Stimulated activated CD8-positive, alpha-beta memory T cell treated with anti-CD3 and anti-CD28 coated beads, Interleukin-4, amount 100 ng/mL, for 48 hours (primary cell): ENCODE measurements around the gene CPXM1.
"Not testable (repeated sequence)": the region's sequence is repeated elsewhere in the genome, so short reads cannot be mapped to it uniquely, and the experiment has no call there.

ENCODE experiments used
- DNase-seq: peaks from one replicate; pipeline ENCODE4 v3.0.0-alpha.2; 2020

CPXM1 gene

GRCh38 chr20:2799688-2800520 lies 523 bp downstream of the CPXM1 start:
- DNase-seq: no peak

DNA sequence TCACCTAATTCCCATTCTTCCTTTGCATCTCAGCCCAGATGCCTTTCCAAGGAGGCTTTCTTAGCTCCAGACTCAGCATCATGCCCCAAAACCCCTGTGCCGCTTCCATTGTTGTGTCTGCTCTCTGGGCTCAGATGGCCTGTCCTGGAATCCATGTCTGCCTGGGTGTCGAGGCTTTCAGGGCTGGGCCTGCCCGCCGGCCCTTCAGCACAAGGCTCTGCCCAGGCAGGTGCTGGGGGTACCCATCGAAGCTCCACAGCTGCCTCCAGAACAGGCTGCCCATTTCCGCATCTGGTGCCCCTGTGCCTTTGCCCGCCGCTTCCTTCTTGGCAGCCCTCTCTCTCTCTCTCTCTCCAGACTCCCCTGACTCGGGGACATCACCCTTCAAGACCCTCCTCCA lies 1.2 kb downstream of the CPXM1 start:
- no peak for DNase-seq

- DNase-seq: no peak
Observed at GRCh38 chr20:2798814-2799213, 1.6 kb downstream of the CPXM1 start.

DNA sequence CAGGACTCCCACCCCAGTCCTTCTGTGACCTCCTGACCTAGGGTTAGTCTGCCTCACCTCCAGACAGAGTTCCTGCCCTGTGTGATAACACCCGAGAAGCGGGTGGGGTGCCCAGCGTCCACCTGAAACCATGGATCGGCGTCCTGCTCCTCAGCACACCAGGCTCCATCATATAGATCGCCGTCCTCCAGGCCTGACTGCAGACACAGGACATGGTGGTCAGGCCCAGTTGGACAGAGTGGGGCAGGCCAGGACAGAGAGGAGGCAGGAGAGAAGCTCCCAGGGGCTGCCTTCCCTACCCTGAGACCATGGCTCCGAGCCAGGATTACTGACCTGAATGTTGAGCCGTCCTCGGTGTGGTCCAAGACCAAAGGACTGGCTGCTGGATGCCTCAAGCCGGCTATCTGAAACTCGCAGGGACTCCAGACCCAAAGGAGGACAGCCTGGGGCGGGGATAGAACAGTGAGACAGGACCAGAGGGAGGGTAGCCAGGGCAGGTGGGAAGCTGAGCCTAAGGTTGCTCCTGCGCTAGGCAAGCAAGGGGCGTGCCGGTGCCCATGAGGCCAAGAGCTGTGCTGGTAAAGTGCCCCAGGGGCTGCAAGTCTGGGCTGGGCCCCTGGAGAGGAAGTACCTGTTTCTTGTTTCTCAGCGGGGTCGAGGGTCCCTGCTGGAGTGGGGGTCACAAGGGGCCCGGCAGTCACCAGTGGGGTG lies 2.2 kb downstream of the CPXM1 start:
- DNase-seq: no peak

DNA sequence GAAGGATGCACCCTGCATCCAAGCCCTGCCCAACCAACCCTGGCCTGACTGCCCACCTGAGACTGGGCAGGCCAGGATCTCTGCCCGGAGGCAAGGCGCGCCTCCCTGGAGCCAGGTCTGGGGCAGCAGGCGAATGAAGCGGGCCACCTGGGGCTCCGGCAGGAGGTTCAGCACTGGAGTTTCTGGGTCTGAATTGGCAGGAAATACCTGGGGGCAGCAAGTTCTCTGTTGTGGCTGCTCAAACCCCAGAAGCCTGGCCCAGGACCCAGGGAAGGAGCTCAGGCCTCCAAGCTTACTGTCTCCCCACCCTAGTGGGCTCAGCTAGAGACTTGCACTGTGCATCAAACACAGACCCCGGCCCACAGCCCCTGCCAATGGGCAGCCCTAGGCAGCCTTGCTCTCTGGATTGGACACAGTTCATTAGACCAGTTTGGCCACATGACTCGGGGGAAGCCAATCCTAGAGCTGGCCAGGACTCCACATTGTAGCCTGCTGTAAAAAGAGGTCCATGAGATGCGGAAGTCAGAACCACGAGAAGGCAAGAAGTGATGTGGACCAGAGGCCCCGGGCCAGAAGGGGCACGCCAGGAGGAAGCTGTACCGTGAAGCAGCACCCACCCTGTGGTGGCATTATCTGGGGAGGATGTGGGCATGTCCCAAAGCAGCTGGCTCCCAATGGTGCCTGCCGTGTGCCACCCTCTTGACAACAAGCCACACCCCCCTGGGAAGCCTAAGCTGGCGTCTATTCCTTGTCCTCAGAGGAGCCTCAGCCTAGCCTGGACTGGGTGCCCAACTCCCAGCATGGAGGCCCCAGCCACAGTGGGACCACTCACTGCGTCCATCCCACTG lies 3.1 kb downstream of the CPXM1 start:
- no peak for DNase-seq

DNA sequence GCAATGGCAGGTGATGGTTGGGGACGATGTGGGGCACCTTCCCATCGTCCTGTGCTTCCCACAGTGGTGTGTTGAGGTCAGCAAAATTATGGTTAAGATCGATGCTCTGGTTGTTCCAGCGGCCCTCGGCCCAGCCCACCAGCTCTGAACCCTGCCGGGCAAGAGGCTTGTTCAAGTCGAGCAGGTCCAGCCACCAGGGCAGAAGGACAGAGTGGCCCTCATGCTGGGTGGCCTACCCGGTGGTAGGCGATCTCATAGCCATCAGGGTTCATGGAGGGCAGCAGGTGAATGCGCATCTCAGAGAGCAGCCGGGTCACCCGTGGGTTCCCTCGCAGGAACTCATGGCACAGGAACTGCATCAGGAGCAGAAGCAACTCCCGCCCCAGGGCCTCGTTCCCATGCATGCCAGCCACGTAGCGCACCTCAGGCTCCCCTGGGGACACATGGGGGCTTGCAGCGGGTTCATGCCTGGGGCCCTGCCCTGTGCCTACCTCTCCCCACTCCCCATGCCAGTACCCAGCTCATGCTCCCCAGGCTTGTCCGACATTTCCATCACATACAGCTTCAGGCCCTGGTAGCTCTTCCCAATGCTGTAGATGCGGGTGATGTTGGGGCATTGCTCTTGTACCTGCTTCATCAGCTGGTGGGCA lies 4.3 kb downstream of the CPXM1 start:
- DNase-seq: no peak

GRCh38 chr20:2795451-2795850 lies 5.0 kb downstream of the CPXM1 start:
- no peak for DNase-seq

DNA sequence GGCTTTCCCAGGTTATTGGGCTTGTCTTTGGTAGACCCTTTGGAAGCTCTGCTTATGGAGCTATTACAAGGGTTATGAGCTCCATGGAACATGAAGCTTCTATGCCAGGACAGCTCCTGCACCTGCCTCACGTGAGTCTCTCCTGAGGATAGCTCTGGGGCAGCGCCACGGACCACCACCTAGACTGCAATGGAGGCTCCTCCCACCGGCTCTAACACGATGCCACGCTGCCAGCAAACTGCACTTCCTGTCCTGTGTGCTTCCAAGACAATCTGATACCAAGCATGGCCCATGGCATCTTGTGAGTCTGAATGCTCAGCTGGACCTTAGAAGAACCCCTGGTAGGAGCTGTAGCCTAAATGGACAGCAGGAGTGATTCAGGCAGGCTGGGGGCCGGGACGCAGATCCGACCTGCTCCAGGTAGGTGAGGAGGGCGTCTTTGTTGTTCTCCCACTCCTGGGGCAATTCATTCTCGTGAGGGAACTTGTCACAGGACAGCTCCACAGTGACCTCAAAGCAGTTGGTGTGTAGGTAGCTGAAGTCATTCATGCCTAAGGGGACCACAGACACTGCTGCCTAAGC lies 5.5 kb downstream of the CPXM1 start:
- DNase-seq: no peak

GRCh38 chr20:2794202-2794748 lies 6.2 kb downstream of the CPXM1 start:
- no peak for DNase-seq

GRCh38 chr20:2793471-2793870 lies 7.0 kb downstream of the CPXM1 start:
- DNase-seq: no peak

- no peak for DNase-seq
Observed at GRCh38 chr20:2783908-2784566, 16.4 kb downstream of the CPXM1 start.

DNA sequence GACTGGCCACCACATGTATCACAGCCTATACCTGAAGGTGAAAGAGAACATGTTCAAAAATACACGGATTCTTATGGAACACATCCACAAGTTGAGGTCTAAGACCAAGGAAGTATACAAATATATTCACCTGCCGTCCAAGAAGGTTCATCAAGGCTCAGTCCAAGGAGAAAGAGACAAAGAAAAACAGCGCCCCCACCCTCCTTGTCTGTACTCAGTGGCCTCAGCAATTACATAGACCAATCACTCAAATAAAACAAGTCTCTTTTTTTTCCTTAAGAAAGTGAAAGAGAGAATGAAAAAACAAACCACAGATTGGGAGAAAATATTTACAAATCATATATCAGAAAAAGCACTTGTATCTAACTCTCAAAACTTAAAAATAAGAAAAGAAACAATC lies 19.5 kb downstream of the CPXM1 start:
- no peak for DNase-seq

- DNase-seq: no peak
Observed at GRCh38 chr20:2778602-2779321, 21.7 kb downstream of the CPXM1 start.

GRCh38 chr20:2775139-2775538 lies 25.3 kb downstream of the CPXM1 start:
- no peak for DNase-seq

- no peak for DNase-seq
Observed at GRCh38 chr20:2773812-2774211, 26.6 kb downstream of the CPXM1 start.

- DNase-seq: no peak
Observed at GRCh38 chr20:2771631-2772080, 28.8 kb downstream of the CPXM1 start.

GRCh38 chr20:2770091-2770490 lies 30.3 kb downstream of the CPXM1 start:
- not testable (repeated sequence) for DNase-seq

- no peak for DNase-seq
Observed at GRCh38 chr20:2768632-2769015, 31.8 kb downstream of the CPXM1 start.

- no peak for DNase-seq
Observed at GRCh38 chr20:2767768-2768631, 32.4 kb downstream of the CPXM1 start.

DNA sequence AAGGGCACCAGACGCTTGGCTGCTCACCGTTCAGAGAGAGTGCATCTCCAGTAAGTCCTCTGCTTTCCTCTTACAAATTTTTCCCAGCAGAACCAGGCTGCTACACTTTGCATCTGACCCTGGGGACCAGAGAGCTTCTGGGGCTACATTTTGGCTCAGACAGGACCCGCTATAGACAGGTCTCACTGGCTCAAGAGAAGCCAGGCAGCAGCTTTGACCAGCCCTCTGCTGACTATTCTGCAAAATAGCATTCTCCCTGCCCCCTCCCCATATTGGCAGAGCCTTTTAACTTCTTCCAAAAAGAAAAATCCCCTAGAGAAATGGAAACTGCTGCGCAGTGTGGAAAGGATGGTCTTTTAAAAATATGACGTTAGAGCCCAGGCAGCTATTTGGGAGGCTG lies 37.2 kb downstream of the CPXM1 start:
- no peak for DNase-seq
